ENCODE data around the gene SYNE1. TPM values are rescaled to one million over a fixed set of nuclear protein-coding genes. Genes with fewer than 3 reads are reported as not detected.

The SYNE1 gene
- total RNA-seq, 1 donor from 2014 or later: 6.0 TPM

DNA sequence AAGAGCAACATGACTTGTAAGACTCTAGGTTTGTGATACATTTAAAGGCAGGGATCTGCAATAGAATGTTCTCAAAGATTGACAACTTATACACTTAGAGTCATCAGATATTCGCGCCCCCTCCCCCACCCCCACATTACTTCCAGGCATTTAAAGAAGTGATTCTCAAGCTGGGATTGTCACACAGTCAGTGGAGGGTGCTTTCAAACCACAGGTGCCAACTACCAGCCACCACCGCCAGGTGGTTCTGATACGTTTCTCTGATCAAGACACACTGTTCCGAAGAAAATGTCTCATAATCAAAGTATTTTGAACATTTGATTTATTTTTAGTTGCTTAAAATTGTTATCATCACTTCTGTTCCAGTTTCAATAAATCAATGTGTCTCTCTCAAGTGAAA, 472.2 kb downstream of the SYNE1 start:
- H3K9me3 Mint-ChIP-seq: no peaks in the 10 kb centered on the region

DNA sequence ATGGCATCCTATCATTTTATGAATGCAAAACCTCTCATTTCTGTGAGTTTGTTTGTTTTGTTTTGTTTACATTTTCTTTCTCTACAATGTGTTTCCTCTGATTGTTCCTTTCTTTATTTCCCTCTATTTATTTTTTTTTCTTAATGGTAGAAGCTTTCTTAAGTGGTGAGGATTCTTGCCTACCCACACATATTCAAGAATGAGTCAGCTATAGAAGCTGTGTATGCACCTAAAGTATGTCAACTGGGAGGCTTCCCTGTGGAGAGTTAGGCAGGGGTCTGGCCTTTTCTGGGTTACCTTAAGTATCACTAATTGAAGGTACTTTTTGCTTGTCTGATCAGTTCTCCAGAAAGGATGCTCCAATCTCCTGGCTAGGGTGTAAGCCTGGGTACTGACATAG, 475.7 kb downstream of the SYNE1 start:
- H3K9ac ChIP-seq: no peak overlapping the region
- H3K9me3 Mint-ChIP-seq: no peaks in the 10 kb centered on the region
- no peaks in the 10 kb centered on the region for H4K20me1 ChIP-seq (ENCODE audit: low read depth)
- H3K27me3 Mint-ChIP-seq (ENCODE audit: insufficient read depth, low read depth): no peaks in the 10 kb centered on the region
- H3K4me1 ChIP-seq: no peaks in the 10 kb centered on the region
- H3K27me3 ChIP-seq: no peaks in the 10 kb centered on the region
- H3K4me3 Mint-ChIP-seq: no peak overlapping the region
- no peak for DNase-seq (ENCODE audit: low spot score)
- H3F3A ChIP-seq (ENCODE audit: low read depth): no peaks in the 10 kb centered on the region
- no peaks in the 10 kb centered on the region for H3K36me3 ChIP-seq
- no peaks in the 10 kb centered on the region for H3K9me3 ChIP-seq (ENCODE audit: low read depth)
- no peaks in the 10 kb centered on the region for H3K79me2 ChIP-seq (ENCODE audit: low read depth)
- no peaks in the 10 kb centered on the region for H3K36me3 Mint-ChIP-seq
- no peak overlapping the region for H3K4me3 ChIP-seq
- no peak overlapping the region for H3K27ac ChIP-seq
- no peak overlapping the region for H3K4me2 ChIP-seq
- TF ChIP-seq EZH2 (IDR thresholded peaks at IDR 0.05) (no peak), EZH2phosphoT487 (IDR thresholded peaks at IDR 0.05) (no peak)
- TF ChIP-seq, protein P1, sequence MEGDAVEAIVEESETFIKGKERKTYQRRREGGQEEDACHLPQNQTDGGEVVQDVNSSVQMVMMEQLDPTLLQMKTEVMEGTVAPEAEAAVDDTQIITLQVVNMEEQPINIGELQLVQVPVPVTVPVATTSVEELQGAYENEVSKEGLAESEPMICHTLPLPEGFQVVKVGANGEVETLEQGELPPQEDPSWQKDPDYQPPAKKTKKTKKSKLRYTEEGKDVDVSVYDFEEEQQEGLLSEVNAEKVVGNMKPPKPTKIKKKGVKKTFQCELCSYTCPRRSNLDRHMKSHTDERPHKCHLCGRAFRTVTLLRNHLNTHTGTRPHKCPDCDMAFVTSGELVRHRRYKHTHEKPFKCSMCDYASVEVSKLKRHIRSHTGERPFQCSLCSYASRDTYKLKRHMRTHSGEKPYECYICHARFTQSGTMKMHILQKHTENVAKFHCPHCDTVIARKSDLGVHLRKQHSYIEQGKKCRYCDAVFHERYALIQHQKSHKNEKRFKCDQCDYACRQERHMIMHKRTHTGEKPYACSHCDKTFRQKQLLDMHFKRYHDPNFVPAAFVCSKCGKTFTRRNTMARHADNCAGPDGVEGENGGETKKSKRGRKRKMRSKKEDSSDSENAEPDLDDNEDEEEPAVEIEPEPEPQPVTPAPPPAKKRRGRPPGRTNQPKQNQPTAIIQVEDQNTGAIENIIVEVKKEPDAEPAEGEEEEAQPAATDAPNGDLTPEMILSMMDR (IDR thresholded peaks at IDR 0.05): no peak
- H2AFZ ChIP-seq (replicated peaks): no peak overlapping the region
- no peak overlapping the region for H3K27ac Mint-ChIP-seq
- no peaks in the 10 kb centered on the region for H3K4me1 Mint-ChIP-seq

More for the DNA sequence above, 472.2 kb downstream of the SYNE1 start:
- no peaks in the 10 kb centered on the region for H3F3A ChIP-seq (ENCODE audit: low read depth)
- H3K4me1 ChIP-seq: no peaks in the 10 kb centered on the region
- H3K4me2 ChIP-seq: no peak overlapping the region
- H2AFZ ChIP-seq (replicated peaks): no peak overlapping the region
- H3K79me2 ChIP-seq (ENCODE audit: low read depth): no peaks in the 10 kb centered on the region
- H3K36me3 ChIP-seq: no peaks in the 10 kb centered on the region
- Mint-ChIP-seq H3K4me3 (no peak overlapping the region), H3K36me3 (no peaks in the 10 kb centered on the region), H3K27ac (no peak overlapping the region), H3K27me3 (ENCODE audit: insufficient read depth, low read depth) (no peaks in the 10 kb centered on the region), H3K4me1 (no peaks in the 10 kb centered on the region)
- no peak overlapping the region for H3K4me3 ChIP-seq
- H3K9ac ChIP-seq: no peak overlapping the region
- H3K27me3 ChIP-seq: no peaks in the 10 kb centered on the region
- TF ChIP-seq, protein P1 (IDR thresholded peaks at IDR 0.05): no peak
- TF ChIP-seq EZH2phosphoT487 (IDR thresholded peaks at IDR 0.05): no peak
- no peak for TF ChIP-seq EZH2 (IDR thresholded peaks at IDR 0.05)
- no peaks in the 10 kb centered on the region for H4K20me1 ChIP-seq (ENCODE audit: low read depth)
- no peak for DNase-seq (ENCODE audit: low spot score)
- no peaks in the 10 kb centered on the region for H3K9me3 ChIP-seq (ENCODE audit: low read depth)
- no peak overlapping the region for H3K27ac ChIP-seq

DNA sequence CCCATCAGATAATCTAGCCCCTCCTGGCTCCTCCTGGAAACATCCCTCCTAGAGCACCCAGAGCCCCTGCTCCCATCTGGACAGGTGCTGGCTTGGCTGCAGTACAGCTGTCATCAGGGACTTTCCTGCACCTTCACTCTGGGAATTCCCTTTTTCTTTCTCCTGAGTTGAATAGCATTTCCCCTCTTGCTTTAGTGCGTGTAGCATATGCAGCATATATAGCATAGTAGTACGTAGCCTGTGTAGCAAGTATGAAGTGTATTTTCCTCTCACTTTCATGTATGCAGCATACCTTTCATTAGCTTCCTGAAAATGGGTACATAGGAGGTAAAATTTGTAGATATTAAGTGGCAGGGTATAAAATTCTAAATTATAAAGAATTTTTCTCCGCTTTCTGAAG, 476.8 kb downstream of the SYNE1 start:
- no peak overlapping the region for H3K4me3 ChIP-seq
- H3K27ac ChIP-seq: no peak overlapping the region
- no peaks in the 10 kb centered on the region for H3K4me1 Mint-ChIP-seq
- no peaks in the 10 kb centered on the region for H3K27me3 ChIP-seq
- H3F3A ChIP-seq (ENCODE audit: low read depth): no peaks in the 10 kb centered on the region
- no peak overlapping the region for H3K27ac Mint-ChIP-seq
- H3K4me1 ChIP-seq: no peaks in the 10 kb centered on the region
- H3K9me3 ChIP-seq (ENCODE audit: low read depth): no peaks in the 10 kb centered on the region
- no peak overlapping the region for H3K9ac ChIP-seq
- H3K36me3 ChIP-seq: no peaks in the 10 kb centered on the region
- H3K79me2 ChIP-seq (ENCODE audit: low read depth): no peaks in the 10 kb centered on the region
- H3K27me3 Mint-ChIP-seq (ENCODE audit: insufficient read depth, low read depth): no peaks in the 10 kb centered on the region
- peaks cover 2% of the 10 kb centered on the region for H3K36me3 Mint-ChIP-seq
- no peak for TF ChIP-seq EZH2 (IDR thresholded peaks at IDR 0.05)
- TF ChIP-seq, protein P1 (IDR thresholded peaks at IDR 0.05): no peak
- no peak for TF ChIP-seq EZH2phosphoT487 (IDR thresholded peaks at IDR 0.05)
- no peak for DNase-seq (ENCODE audit: low spot score)
- H3K4me3 Mint-ChIP-seq: no peak overlapping the region
- H3K9me3 Mint-ChIP-seq: no peaks in the 10 kb centered on the region
- no peaks in the 10 kb centered on the region for H4K20me1 ChIP-seq (ENCODE audit: low read depth)
- H3K4me2 ChIP-seq: no peak overlapping the region
- H2AFZ ChIP-seq (replicated peaks): no peak overlapping the region

Data from neural progenitor cell (in vitro differentiated cells).